GM12878 (cell line): ENCODE measurements around the gene LONRF2. TPM values are rescaled to one million over a fixed set of nuclear protein-coding genes. Genes with fewer than 3 reads are reported as not detected.

Source experiments
- CHD2 ChIP-seq: IDR thresholded peaks from 2 replicates; pipeline ENCODE4 v1.6.1; 2011; ENCODE audit warnings: low read depth, low read length, improper control_type of control experiment, borderline replicate concordance
- CUX1 ChIP-seq: IDR thresholded peaks from 2 replicates; pipeline ENCODE4 v1.6.1; 2012; ENCODE audit warnings: improper control_type of control experiment, low read depth, low read length; ENCODE audit not compliant: insufficient replicate concordance
- FOS ChIP-seq: IDR thresholded peaks from 3 replicates; pipeline ENCODE4 v1.6.1; 2011; ENCODE audit warnings: borderline replicate concordance; ENCODE audit not compliant: insufficient read length; ENCODE audit errors: extremely low read depth
- IKZF1 ChIP-seq: fragments of 450-650 bp; conservative IDR thresholded peaks from 2 replicates; pipeline ENCODE4 v1.6.1; 2017; ENCODE audit warnings: antibody characterized with exemption, mild to moderate bottlenecking
- IRF4 ChIP-seq: IDR thresholded peaks from 2 replicates; pipeline ENCODE4 v1.6.1; 2011; ENCODE audit warnings: low read depth, low read length
- MXI1 ChIP-seq: fragments of 150-350 bp; IDR thresholded peaks from 2 replicates; pipeline ENCODE4 v1.6.1; 2011; ENCODE audit warnings: low read depth, mild to moderate bottlenecking, inconsistent platforms, low read length, improper control_type of control experiment
- RAD21 ChIP-seq: IDR thresholded peaks from 2 replicates; pipeline ENCODE4 v1.6.1; 2011; ENCODE audit warnings: mild to moderate bottlenecking, low read depth, low read length, moderate library complexity; ENCODE audit not compliant: insufficient read depth
- RBBP5 ChIP-seq: fragments of 200-600 bp; sonication (generic); conservative IDR thresholded peaks from 2 replicates; pipeline ENCODE4 v1.6.1; 2016
- RCOR1 ChIP-seq: conservative IDR thresholded peaks from 2 replicates; pipeline ENCODE4 v1.6.1; 2012; ENCODE audit warnings: low read depth, low read length, improper control_type of control experiment
- SMC3 ChIP-seq: IDR thresholded peaks from 2 replicates; pipeline ENCODE4 v1.6.1; 2011; ENCODE audit warnings: low read length, improper control_type of control experiment, borderline replicate concordance
- SREBF1 ChIP-seq: IDR thresholded peaks from 2 replicates; pipeline ENCODE4 v1.6.1; 2012; ENCODE audit warnings: mild to moderate bottlenecking, low read length
- polyA plus RNA-seq, 11 experiments: library from polyadenylated mRNA; depleted of rRNA in 4 of 11; unstranded in 6 of 11; stranded (reverse) in 5 of 11; fragments of >200 nt; fragmentation: Nextera tagmentation in 4 of 11; fragmentation: Illumina TruSeq in 1 of 11; extraction: Ambion mirVana in 4 of 11; extraction: Trizol in 1 of 11; gene quantifications; 1 replicate in 1 of 11; 2 replicates in 10 of 11; pipeline versions ENCODE4 v1.2.1 to v1.2.3, GENCODE V29; 2011 to 2016; ENCODE audit warnings: inconsistent platforms in 2 of 11, missing spikeins in 2 of 11, low read depth in 1 of 11
- total RNA-seq, 4 experiments: library from RNA; depleted of rRNA in 3 of 4; stranded (reverse); fragments of >200 nt in 3 of 4; fragmentation: Illumina TruSeq in 1 of 4; extraction: Trizol in 1 of 4; gene quantifications; 2 replicates each; pipeline versions ENCODE4 v1.2.1 to v1.2.3, GENCODE V29; 2013 to 2021
- TF ChIP-seq, protein P1 (sequence below): fragments of 450-650 bp; formaldehyde crosslinking; IDR thresholded peaks from 2 replicates; pipeline ENCODE4 v1.4.0; 2022; ENCODE audit warnings: mild to moderate bottlenecking, moderate library complexity
- TF ChIP-seq, protein P2 (sequence below): fragments of 150-350 bp; IDR thresholded peaks from 2 replicates; pipeline ENCODE4 v1.6.1; 2016; ENCODE audit warnings: low read depth, low read length
- TF ChIP-seq, protein P3 (sequence below), 3 experiments: IDR thresholded peaks in 2 of 3; conservative IDR thresholded peaks in 1 of 3; 2 replicates each; pipeline ENCODE4 v1.5.1; 2011; ENCODE audit warnings: low read depth in 3 of 3, low read length in 3 of 3, mild to moderate bottlenecking in 3 of 3, control low read depth in 2 of 3, moderate library complexity in 2 of 3, inconsistent platforms in 1 of 3, mixed read lengths in 1 of 3; ENCODE audit not compliant: control insufficient read depth in 2 of 3, insufficient read depth in 1 of 3; ENCODE audit errors: extremely low read depth in 1 of 3

LONRF2 gene
- total and polyA plus RNA-seq, 10 of the 15 experiments (the other 5 are each of a cell fraction or from before 2014, with no cell fraction given), result under 0.01 to 0.04 (median 0.01) TPM; not detected in 4

DNA sequence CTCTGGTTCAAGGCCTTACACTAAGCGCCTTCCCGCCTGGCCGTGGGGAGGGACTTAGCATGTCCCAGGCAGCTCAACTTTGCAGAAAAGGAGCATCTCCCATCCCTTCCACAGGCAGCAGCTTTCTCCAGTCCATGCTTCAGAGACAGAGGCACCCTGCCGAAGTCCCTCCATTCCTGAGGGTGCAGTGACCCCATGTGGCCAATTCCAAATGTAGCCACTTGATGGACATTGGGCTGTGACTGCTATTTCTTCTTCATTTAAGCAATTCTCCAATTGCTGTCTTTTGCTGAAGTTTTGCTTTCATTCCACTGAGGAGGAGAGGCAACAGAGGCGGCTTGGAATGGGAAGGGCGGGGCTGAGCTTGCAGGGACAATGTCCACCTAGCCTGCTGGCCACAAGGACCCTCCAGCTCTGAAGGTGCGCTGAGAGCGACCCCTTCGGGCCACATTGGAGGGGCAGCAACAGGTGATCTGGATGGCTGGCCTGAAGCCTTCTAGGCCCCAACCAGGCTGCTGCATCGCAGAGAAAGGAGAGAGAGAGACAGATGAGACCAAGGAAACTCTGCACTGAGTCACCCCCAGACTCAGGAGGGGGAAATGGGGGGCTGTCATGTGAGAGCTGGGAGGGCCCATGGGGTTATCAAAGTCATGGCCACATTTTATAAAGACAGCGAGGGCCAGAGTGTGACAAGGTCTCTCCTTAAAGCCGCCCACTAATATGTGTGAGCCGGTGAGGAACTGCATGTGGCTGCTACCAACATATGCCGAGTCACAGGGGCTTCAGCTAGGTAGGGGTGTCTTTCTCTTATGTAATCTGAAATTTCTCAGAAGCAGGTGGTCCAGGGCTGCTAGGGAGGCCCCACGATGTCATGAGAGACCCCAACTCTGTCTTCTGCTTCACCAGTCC is 61.3 kb downstream of the LONRF2 start (continued):
- TF ChIP-seq, protein P1, sequence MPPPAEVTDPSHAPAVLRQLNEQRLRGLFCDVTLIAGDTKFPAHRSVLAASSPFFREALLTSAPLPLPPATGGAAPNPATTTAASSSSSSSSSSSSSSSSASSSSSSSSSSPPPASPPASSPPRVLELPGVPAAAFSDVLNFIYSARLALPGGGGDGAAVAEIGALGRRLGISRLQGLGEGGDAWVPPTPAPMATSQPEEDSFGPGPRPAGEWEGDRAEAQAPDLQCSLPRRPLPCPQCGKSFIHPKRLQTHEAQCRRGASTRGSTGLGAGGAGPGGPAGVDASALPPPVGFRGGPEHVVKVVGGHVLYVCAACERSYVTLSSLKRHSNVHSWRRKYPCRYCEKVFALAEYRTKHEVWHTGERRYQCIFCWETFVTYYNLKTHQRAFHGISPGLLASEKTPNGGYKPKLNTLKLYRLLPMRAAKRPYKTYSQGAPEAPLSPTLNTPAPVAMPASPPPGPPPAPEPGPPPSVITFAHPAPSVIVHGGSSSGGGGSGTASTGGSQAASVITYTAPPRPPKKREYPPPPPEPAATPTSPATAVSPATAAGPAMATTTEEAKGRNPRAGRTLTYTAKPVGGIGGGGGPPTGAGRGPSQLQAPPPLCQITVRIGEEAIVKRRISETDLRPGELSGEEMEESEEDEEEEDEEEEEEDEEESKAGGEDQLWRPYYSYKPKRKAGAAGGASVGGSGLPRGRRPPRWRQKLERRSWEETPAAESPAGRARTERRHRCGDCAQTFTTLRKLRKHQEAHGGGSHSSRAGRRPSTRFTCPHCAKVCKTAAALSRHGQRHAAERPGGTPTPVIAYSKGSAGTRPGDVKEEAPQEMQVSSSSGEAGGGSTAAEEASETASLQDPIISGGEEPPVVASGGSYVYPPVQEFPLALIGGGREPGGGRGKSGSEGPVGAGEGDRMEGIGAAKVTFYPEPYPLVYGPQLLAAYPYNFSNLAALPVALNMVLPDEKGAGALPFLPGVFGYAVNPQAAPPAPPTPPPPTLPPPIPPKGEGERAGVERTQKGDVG (CRISPR knock-in tag), result no peak
- TF ChIP-seq SREBF1 (no peak), MXI1 (no peak), RCOR1 (no peak), RBBP5 (no peak), RAD21 (peak; percentile 89), CHD2 (no peak), SMC3 (peak; percentile 76), IRF4 (no peak), FOS (no peak), CUX1 (no peak), IKZF1 (no peak)
- TF ChIP-seq, protein P2, sequence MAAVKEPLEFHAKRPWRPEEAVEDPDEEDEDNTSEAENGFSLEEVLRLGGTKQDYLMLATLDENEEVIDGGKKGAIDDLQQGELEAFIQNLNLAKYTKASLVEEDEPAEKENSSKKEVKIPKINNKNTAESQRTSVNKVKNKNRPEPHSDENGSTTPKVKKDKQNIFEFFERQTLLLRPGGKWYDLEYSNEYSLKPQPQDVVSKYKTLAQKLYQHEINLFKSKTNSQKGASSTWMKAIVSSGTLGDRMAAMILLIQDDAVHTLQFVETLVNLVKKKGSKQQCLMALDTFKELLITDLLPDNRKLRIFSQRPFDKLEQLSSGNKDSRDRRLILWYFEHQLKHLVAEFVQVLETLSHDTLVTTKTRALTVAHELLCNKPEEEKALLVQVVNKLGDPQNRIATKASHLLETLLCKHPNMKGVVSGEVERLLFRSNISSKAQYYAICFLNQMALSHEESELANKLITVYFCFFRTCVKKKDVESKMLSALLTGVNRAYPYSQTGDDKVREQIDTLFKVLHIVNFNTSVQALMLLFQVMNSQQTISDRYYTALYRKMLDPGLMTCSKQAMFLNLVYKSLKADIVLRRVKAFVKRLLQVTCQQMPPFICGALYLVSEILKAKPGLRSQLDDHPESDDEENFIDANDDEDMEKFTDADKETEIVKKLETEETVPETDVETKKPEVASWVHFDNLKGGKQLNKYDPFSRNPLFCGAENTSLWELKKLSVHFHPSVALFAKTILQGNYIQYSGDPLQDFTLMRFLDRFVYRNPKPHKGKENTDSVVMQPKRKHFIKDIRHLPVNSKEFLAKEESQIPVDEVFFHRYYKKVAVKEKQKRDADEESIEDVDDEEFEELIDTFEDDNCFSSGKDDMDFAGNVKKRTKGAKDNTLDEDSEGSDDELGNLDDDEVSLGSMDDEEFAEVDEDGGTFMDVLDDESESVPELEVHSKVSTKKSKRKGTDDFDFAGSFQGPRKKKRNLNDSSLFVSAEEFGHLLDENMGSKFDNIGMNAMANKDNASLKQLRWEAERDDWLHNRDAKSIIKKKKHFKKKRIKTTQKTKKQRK, result no peak
- TF ChIP-seq, protein P3, sequence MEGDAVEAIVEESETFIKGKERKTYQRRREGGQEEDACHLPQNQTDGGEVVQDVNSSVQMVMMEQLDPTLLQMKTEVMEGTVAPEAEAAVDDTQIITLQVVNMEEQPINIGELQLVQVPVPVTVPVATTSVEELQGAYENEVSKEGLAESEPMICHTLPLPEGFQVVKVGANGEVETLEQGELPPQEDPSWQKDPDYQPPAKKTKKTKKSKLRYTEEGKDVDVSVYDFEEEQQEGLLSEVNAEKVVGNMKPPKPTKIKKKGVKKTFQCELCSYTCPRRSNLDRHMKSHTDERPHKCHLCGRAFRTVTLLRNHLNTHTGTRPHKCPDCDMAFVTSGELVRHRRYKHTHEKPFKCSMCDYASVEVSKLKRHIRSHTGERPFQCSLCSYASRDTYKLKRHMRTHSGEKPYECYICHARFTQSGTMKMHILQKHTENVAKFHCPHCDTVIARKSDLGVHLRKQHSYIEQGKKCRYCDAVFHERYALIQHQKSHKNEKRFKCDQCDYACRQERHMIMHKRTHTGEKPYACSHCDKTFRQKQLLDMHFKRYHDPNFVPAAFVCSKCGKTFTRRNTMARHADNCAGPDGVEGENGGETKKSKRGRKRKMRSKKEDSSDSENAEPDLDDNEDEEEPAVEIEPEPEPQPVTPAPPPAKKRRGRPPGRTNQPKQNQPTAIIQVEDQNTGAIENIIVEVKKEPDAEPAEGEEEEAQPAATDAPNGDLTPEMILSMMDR (IDR thresholded peaks at IDR 0.05 in 2 of 3, conservative IDR thresholded peaks at IDR 0.05 in 1 of 3; ENCODE audit: control insufficient read depth in 2 of 3, extremely low read depth in 1 of 3, insufficient read depth in 1 of 3, low read depth in 3 of 3, low read length in 3 of 3), result peak; percentile 27 to 61 (median 56); a peak in 4 of 6 replicates
